ENCODE measurements around the gene PALM. TPM values are rescaled to one million over a fixed set of nuclear protein-coding genes. Genes with fewer than 3 reads are reported as not detected.

Gene PALM
- total and polyA plus RNA-seq, 10 of the 15 experiments (the other 5 are each of a cell fraction or from before 2014, with no cell fraction given): 0.09 to 0.95 (median 0.23) TPM; not detected in 2

DNA sequence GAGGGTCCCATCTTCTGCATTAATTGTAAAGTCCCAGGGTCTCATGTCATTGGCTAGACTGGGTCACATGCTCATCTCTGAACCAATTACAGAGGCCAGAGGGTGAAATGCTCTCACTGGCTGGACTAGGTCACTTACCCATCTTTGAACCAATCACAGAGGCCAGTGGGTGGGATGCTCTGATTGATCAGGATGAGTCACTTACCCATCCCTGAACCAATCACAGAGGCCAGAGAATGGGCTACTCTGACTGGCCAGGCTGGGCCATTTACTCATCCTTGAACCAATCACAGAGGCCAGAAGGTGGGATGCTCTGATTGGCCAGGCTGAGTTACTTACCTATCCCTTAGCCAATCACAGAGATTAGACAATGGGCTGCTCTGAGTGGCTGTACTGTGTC is 47.5 kb downstream of the PALM start:
- FAIRE-seq (no peak), ATAC-seq (peak; percentile 61), DNase-seq (ENCODE audit: low read depth, low spot score) (no peak)
- no TSS peak for BruUV-seq (replicated peaks)
- Histone ChIP-seq H3K4me3 (no peak overlapping the region), H2AFZ (ENCODE audit: control insufficient read depth, low read depth, low read length) (no peak overlapping the region), H3K4me1 (ENCODE audit: control insufficient read depth, insufficient read depth, low read length) (no peaks in the 10 kb centered on the region), H3K79me2 (ENCODE audit: control insufficient read depth, insufficient read depth, low read length) (no peaks in the 10 kb centered on the region), H3K9ac (ENCODE audit: control insufficient read depth, insufficient read depth, low read length) (no peak overlapping the region), H4K20me1 (ENCODE audit: control insufficient read depth, insufficient read depth) (no peaks in the 10 kb centered on the region), H3K36me3 (ENCODE audit: control insufficient read depth in 2 of 2, insufficient read depth in 2 of 2, low read length in 1 of 2) (no peaks in the 10 kb centered on the region), H3K27ac (ENCODE audit: control insufficient read depth, insufficient read depth) (no peak overlapping the region), H3K27me3 (replicated peaks in 1 of 2; ENCODE audit: control insufficient read depth in 2 of 2, insufficient read depth in 2 of 2, low read length in 1 of 2) (no peaks in the 10 kb centered on the region), H3K9me3 (replicated peaks; ENCODE audit: control insufficient read depth, insufficient read depth, low read length) (peaks cover 7% of the 10 kb centered on the region; the same call in 1 of the 3 replicates), H3K4me2 (ENCODE audit: control insufficient read depth, insufficient read depth) (no peak overlapping the region)
- intact Hi-C loops (cut with micrococcal nuclease; ENCODE audit: unreplicated experiment): no loop called here
- in situ Hi-C loops (cut with MboI): no loop called here
- TF ChIP-seq IKZF1 (conservative IDR thresholded peaks at IDR 0.05) (no peak), NFYB (IDR thresholded peaks at IDR 0.05; ENCODE audit: insufficient read depth, low read depth, low read length) (peak; percentile 75), PAX5 (IDR thresholded peaks at IDR 0.05; ENCODE audit: borderline replicate concordance, low read depth, low read length) (no peak), NR2C2 (IDR thresholded peaks at IDR 0.05; ENCODE audit: borderline replicate concordance, control insufficient read depth, insufficient read length, low read depth) (no peak), NR2F1 (conservative IDR thresholded peaks at IDR 0.05) (no peak), BHLHE40 (IDR thresholded peaks at IDR 0.05; ENCODE audit: borderline replicate concordance in 1 of 2, low read depth in 2 of 2, low read length in 1 of 2) (no peak), SIN3A (IDR thresholded peaks at IDR 0.05; ENCODE audit: low read depth, low read length) (no peak), ATF3 (IDR thresholded peaks at IDR 0.05; ENCODE audit: borderline replicate concordance, extremely low read depth, low read depth, low read length) (no peak), SP1 (IDR thresholded peaks at IDR 0.05; ENCODE audit: low read depth, low read length) (peak; percentile 67), DPF2 (IDR thresholded peaks at IDR 0.05) (no peak), POLR2A (IDR thresholded peaks at IDR 0.05; ENCODE audit: low read depth, low read length) (no peak), GATAD2B (conservative IDR thresholded peaks at IDR 0.05; ENCODE audit: low read depth) (no peak), SMAD1 (IDR thresholded peaks at IDR 0.05; ENCODE audit: low read depth, partially characterized antibody) (no peak), USF1 (IDR thresholded peaks at IDR 0.05; ENCODE audit: borderline replicate concordance, extremely low read length, insufficient read depth, low read depth, low read length) (peak; percentile 13)
- TF ChIP-seq, protein P1, sequence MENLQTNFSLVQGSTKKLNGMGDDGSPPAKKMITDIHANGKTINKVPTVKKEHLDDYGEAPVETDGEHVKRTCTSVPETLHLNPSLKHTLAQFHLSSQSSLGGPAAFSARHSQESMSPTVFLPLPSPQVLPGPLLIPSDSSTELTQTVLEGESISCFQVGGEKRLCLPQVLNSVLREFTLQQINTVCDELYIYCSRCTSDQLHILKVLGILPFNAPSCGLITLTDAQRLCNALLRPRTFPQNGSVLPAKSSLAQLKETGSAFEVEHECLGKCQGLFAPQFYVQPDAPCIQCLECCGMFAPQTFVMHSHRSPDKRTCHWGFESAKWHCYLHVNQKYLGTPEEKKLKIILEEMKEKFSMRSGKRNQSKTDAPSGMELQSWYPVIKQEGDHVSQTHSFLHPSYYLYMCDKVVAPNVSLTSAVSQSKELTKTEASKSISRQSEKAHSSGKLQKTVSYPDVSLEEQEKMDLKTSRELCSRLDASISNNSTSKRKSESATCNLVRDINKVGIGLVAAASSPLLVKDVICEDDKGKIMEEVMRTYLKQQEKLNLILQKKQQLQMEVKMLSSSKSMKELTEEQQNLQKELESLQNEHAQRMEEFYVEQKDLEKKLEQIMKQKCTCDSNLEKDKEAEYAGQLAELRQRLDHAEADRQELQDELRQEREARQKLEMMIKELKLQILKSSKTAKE (IDR thresholded peaks at IDR 0.05; ENCODE audit: low read depth, poor library complexity, severe bottlenecking): no peak
- ChIA-PET RAD21 (ENCODE audit: unreplicated experiment) (no interaction called here), CTCF (no interaction called here), POLR2A (no interaction called here), SMC1A (ENCODE audit: uncharacterized antibody, unreplicated experiment) (no interaction called here)
